IMR-90 (cell line): Measurements from ENCODE around the gene PSMA3. TPM values are rescaled to one million over a fixed set of nuclear protein-coding genes. Genes with fewer than 3 reads are reported as not detected.

ENCODE experiments used
- ATAC-seq: fragments of 200-7000 bp; cut with Tn5 transposase; 2 replicates; pipeline ENCODE4 v1.9.1; 2020; ENCODE audit warnings: low read depth, mild to moderate bottlenecking, moderate library complexity
- BruUV-seq: library from RNA; stranded (reverse); fragments of 400-500 nt; replicated peaks from 2 replicates; lab custom pipeline; 2021; lab: Mats Ljungman, UMichigan
- CTCF ChIA-PET: fragments of 300-600 bp; formaldehyde crosslinking; extraction: SDS; loops from one replicate; lab custom pipeline; 2021; ENCODE audit warnings: antibody characterized with exemption; lab: Yijun Ruan, JAX
- POLR2A ChIA-PET: fragments of 300-600 bp; sonication (Branson Sonifier 250); formaldehyde crosslinking; loops from one replicate; lab custom pipeline; 2022; ENCODE audit warnings: antibody characterized with exemption; ENCODE audit not compliant: unreplicated experiment; lab: Charles Lee
- DNase-seq: peaks from one replicate; pipeline ENCODE4 v3.0.0; 2013
- H2AFZ ChIP-seq: replicated peaks from 2 replicates; pipeline ENCODE3; 2013; ENCODE audit warnings: low read length, mild to moderate bottlenecking; ENCODE audit not compliant: poor library complexity
- H2AK5ac ChIP-seq: 2 replicates; pipeline ENCODE4 v1.6.1; 2013; ENCODE audit warnings: low read depth, low read length, inconsistent platforms
- H2AK9ac ChIP-seq: replicated peaks from 2 replicates; pipeline ENCODE3; 2013; ENCODE audit warnings: mild to moderate bottlenecking, low read depth, low read length, moderate library complexity; ENCODE audit not compliant: poor library complexity
- H2BK120ac ChIP-seq: 2 replicates; pipeline ENCODE4 v1.6.1; 2013; ENCODE audit warnings: low read depth, low read length, inconsistent platforms
- H2BK15ac ChIP-seq: 3 replicates; pipeline ENCODE4 v1.6.1; 2013; ENCODE audit warnings: low read depth, low read length, inconsistent platforms
- H2BK20ac ChIP-seq: 2 replicates; pipeline ENCODE4 v1.6.1; 2013; ENCODE audit warnings: low read depth, mild to moderate bottlenecking, inconsistent platforms, low read length, moderate library complexity
- H2BK5ac ChIP-seq: 2 replicates; pipeline ENCODE4 v1.6.1; 2013; ENCODE audit warnings: mild to moderate bottlenecking, low read depth, low read length, inconsistent platforms; ENCODE audit not compliant: poor library complexity, severe bottlenecking
- H3K14ac ChIP-seq: replicated peaks from 2 replicates; pipeline ENCODE4 v1.6.1; 2013; ENCODE audit warnings: low read depth, low read length, inconsistent platforms
- H3K18ac ChIP-seq: 2 replicates; pipeline ENCODE4 v1.6.1; 2013; ENCODE audit warnings: low read depth, low read length, control low read depth
- H3K23ac ChIP-seq: 2 replicates; pipeline ENCODE4 v1.6.1; 2013; ENCODE audit warnings: low read depth, low read length, inconsistent platforms
- H3K27ac ChIP-seq: 2 replicates; pipeline ENCODE4 v1.5.1; 2013; ENCODE audit warnings: mild to moderate bottlenecking, control low read depth, low read length; ENCODE audit not compliant: insufficient read depth
- H3K27me3 ChIP-seq: 2 replicates; pipeline ENCODE4 v1.6.1; 2013; ENCODE audit warnings: low read length; ENCODE audit not compliant: control insufficient read depth, insufficient read depth
- H3K36me3 ChIP-seq: 2 replicates; pipeline ENCODE4 v1.6.1; 2013; ENCODE audit warnings: low read length, mixed read lengths; ENCODE audit not compliant: control insufficient read depth, insufficient read depth
- H3K4ac ChIP-seq: 2 replicates; pipeline ENCODE4 v1.6.1; 2013; ENCODE audit warnings: low read depth, low read length, inconsistent platforms
- H3K4me1 ChIP-seq: 2 replicates; pipeline ENCODE4 v1.6.1; 2013; ENCODE audit warnings: low read length, mixed read lengths; ENCODE audit not compliant: control insufficient read depth, insufficient read depth
- H3K4me2 ChIP-seq: 2 replicates; pipeline ENCODE4 v1.6.1; 2013; ENCODE audit warnings: low read depth, mild to moderate bottlenecking, control low read depth, low read length, moderate library complexity
- H3K4me3 ChIP-seq: 2 replicates; pipeline ENCODE4 v1.5.1; 2013; ENCODE audit warnings: low read depth, mild to moderate bottlenecking, control low read depth, low read length, moderate library complexity; ENCODE audit not compliant: insufficient read depth
- H3K56ac ChIP-seq: 2 replicates; pipeline ENCODE4 v1.6.1; 2013; ENCODE audit warnings: low read length, inconsistent platforms; ENCODE audit not compliant: insufficient read depth; ENCODE audit errors: extremely low read depth
- H3K79me1 ChIP-seq, 2 experiments: 2 replicates each; pipeline ENCODE4 v1.6.1; 2013; ENCODE audit warnings: low read length in 2 of 2, inconsistent platforms in 1 of 2, low read depth in 1 of 2
- H3K9ac ChIP-seq: 2 replicates; pipeline ENCODE4 v1.6.1; 2013; ENCODE audit warnings: low read depth, low read length, control low read depth
- H3K9me1 ChIP-seq: 2 replicates; pipeline ENCODE4 v1.6.1; 2013; ENCODE audit warnings: low read length, inconsistent platforms; ENCODE audit not compliant: insufficient read depth
- H3K9me3 ChIP-seq: 2 replicates; pipeline ENCODE4 v1.6.1; 2013; ENCODE audit warnings: low read length; ENCODE audit not compliant: control insufficient read depth, insufficient read depth
- H4K20me1 ChIP-seq: 2 replicates; pipeline ENCODE4 v1.6.1; 2013; ENCODE audit warnings: low read length, inconsistent platforms; ENCODE audit not compliant: insufficient read depth
- H4K5ac ChIP-seq: 2 replicates; pipeline ENCODE4 v1.6.1; 2013; ENCODE audit warnings: mild to moderate bottlenecking, low read depth, low read length, control low read depth
- H4K8ac ChIP-seq, 2 experiments: 2 replicates each; pipeline ENCODE4 v1.6.1; 2013; ENCODE audit warnings: low read depth in 2 of 2, low read length in 2 of 2, control low read depth in 1 of 2, inconsistent platforms in 1 of 2
- H4K91ac ChIP-seq: 2 replicates; pipeline ENCODE4 v1.6.1; 2013; ENCODE audit warnings: low read depth, low read length, inconsistent platforms; ENCODE audit not compliant: insufficient read depth
- BHLHE40 ChIP-seq: fragments of 150-350 bp; IDR thresholded peaks from 2 replicates; pipeline ENCODE4 v1.6.1; 2016; ENCODE audit warnings: mild to moderate bottlenecking, low read depth, low read length
- CEBPB ChIP-seq: IDR thresholded peaks from 2 replicates; pipeline ENCODE4 v1.6.1; 2012; ENCODE audit warnings: low read depth, low read length, improper control_type of control experiment
- CHD1 ChIP-seq: IDR thresholded peaks from 2 replicates; pipeline ENCODE4 v1.6.1; 2012; ENCODE audit warnings: low read depth, low read length, improper control_type of control experiment
- CTCF ChIP-seq: conservative IDR thresholded peaks from 2 replicates; pipeline ENCODE4 v1.5.1; 2012; ENCODE audit warnings: mild to moderate bottlenecking, low read depth, low read length, improper control_type of control experiment
- ELK1 ChIP-seq: fragments of 150-350 bp; IDR thresholded peaks from 2 replicates; pipeline ENCODE4 v1.6.1; 2016; ENCODE audit warnings: low read depth, mild to moderate bottlenecking, low read length, moderate library complexity, borderline replicate concordance
- FOS ChIP-seq: fragments of 150-350 bp; IDR thresholded peaks from 2 replicates; pipeline ENCODE4 v1.6.1; 2016; ENCODE audit warnings: low read depth, low read length
- MAFK ChIP-seq: IDR thresholded peaks from 2 replicates; pipeline ENCODE4 v1.6.1; 2012; ENCODE audit warnings: low read depth, low read length, improper control_type of control experiment
- MAZ ChIP-seq: IDR thresholded peaks from 2 replicates; pipeline ENCODE4 v1.6.1; 2012; ENCODE audit warnings: low read depth, mild to moderate bottlenecking, low read length, improper control_type of control experiment, moderate library complexity, borderline replicate concordance
- MXI1 ChIP-seq: IDR thresholded peaks from 2 replicates; pipeline ENCODE4 v1.6.1; 2012; ENCODE audit warnings: low read depth, mild to moderate bottlenecking, low read length, moderate library complexity, borderline replicate concordance
- NFE2L2 ChIP-seq: fragments of 150-350 bp; IDR thresholded peaks from 2 replicates; pipeline ENCODE4 v1.6.1; 2016; ENCODE audit warnings: low read depth, mild to moderate bottlenecking, low read length
- POLR2A ChIP-seq: IDR thresholded peaks from 2 replicates; pipeline ENCODE4 v1.6.1; 2012; ENCODE audit warnings: mild to moderate bottlenecking, low read depth, low read length
- RAD21 ChIP-seq: IDR thresholded peaks from 2 replicates; pipeline ENCODE4 v1.6.1; 2012; ENCODE audit warnings: low read length, improper control_type of control experiment
- RCOR1 ChIP-seq: IDR thresholded peaks from 2 replicates; pipeline ENCODE4 v1.6.1; 2012; ENCODE audit warnings: mild to moderate bottlenecking, low read length, improper control_type of control experiment; ENCODE audit not compliant: insufficient replicate concordance
- RFX5 ChIP-seq: IDR thresholded peaks from 2 replicates; pipeline ENCODE4 v1.8.0; 2012; ENCODE audit warnings: low read depth, mild to moderate bottlenecking, low read length, moderate library complexity
- SMC3 ChIP-seq: fragments of 150-350 bp; IDR thresholded peaks from 2 replicates; pipeline ENCODE4 v1.6.1; 2016; ENCODE audit warnings: low read depth, mild to moderate bottlenecking, antibody characterized with exemption, low read length, moderate library complexity
- USF2 ChIP-seq: fragments of 150-350 bp; IDR thresholded peaks from 2 replicates; pipeline ENCODE4 v1.6.1; 2017; ENCODE audit warnings: mild to moderate bottlenecking, antibody characterized with exemption, low read length, low read depth
- WGBS, 2 experiments: methylation state at CpG; one replicate each; pipeline versions ENCODE4 v1.1.5 to v1.1.7; 2013; ENCODE audit warnings: missing lambda C conversion rate in 2 of 2; ENCODE audit not compliant: insufficient read length in 1 of 2; ENCODE audit errors: extremely low coverage in 2 of 2; 5-methylcytosine and 5-hydroxymethylcytosine counted together
- dilution Hi-C: fragments of 300-500 bp; cut with HindIII; formaldehyde crosslinking; loops from one replicate; pipeline ENCODE4 v1.14.3; 2018; ENCODE audit warnings: low sequenced_read_pairs; ENCODE audit not compliant: unreplicated experiment
- in situ Hi-C: fragments of 300-500 bp; cut with MboI; formaldehyde crosslinking; loops from 3 replicates; pipeline ENCODE4 v1.14.3; 2019; ENCODE audit warnings: low sequenced_read_pairs, inconsistent platforms, mixed read lengths
- intact Hi-C: fragments of 100-400 bp; cut with micrococcal nuclease; formaldehyde crosslinking; loops from 2 replicates; pipeline ENCODE4 v1.10.0; 2022
- polyA plus RNA-seq, 3 experiments: library from polyadenylated mRNA; depleted of rRNA; stranded (reverse); fragments of >200 nt; gene quantifications; 2 replicates each; pipeline ENCODE4 v1.2.3, GENCODE V29; 2012; ENCODE audit warnings: low replicate concordance in 1 of 3
- total RNA-seq: library from RNA; depleted of rRNA; stranded (reverse); fragments of >200 nt; gene quantifications from 2 replicates; pipeline ENCODE4 v1.2.3, GENCODE V29; 2012

Gene PSMA3
- total and polyA plus RNA-seq, 2 of the 4 experiments (the other 2 are of a cell fraction) = 74.9 to 231 TPM

GRCh38 chr14:58245562-58245961 lies 919 bp downstream of the PSMA3 start:
- Histone ChIP-seq H2AFZ (no peak overlapping the region), H4K91ac (no peak overlapping the region), H4K5ac (no peak overlapping the region), H3K36me3 (peaks cover 8% of the 10 kb centered on the region), H3K4me1 (no peaks in the 10 kb centered on the region), H3K27ac (peak overlapping the region; percentile 93; the same call in 1 of the 2 replicates), H3K56ac (peak overlapping the region; percentile 96), H3K4me3 (peak overlapping the region; percentile 80), H2BK15ac (no peak overlapping the region), H3K18ac (no peak overlapping the region), H2AK9ac (no peak overlapping the region), H3K9me3 (no peaks in the 10 kb centered on the region), H2BK120ac (no peak overlapping the region), H3K27me3 (no peaks in the 10 kb centered on the region), H3K4me2 (peak overlapping the region; percentile 52; the same call in 1 of the 2 replicates), H2BK20ac (no peak overlapping the region), H3K4ac (peak overlapping the region; percentile 89; the same call in 1 of the 2 replicates), H3K14ac (peak overlapping the region; percentile 90; the same call in 1 of the 2 replicates), H3K9me1 (no peaks in the 10 kb centered on the region), H2BK5ac (peak overlapping the region; percentile 85), H3K23ac (peak overlapping the region; percentile 93; the same call in 1 of the 2 replicates), H3K79me1 (peaks cover 0 to 24% of the 10 kb centered on the region in 2 experiments; a peak in 3 of 4 replicates), H3K9ac (peak overlapping the region; percentile 93), H2AK5ac (no peak overlapping the region), H4K20me1 (peaks cover 33% of the 10 kb centered on the region), H4K8ac (peak overlapping the region; percentile 83 to 89; a peak in 2 of 4 replicates)
- POLR2A ChIA-PET = no interaction called here
- in situ Hi-C loops = loop anchor here (25.0 kb wide), 1 partner anchor 983 kb away; the partner anchor contains the start of genes AP5M1 and EXOC5
- DNase-seq = no peak
- dilution Hi-C loops = no loop called here
- no peak for ATAC-seq
- no peak for TF ChIP-seq USF2
- no peak for TF ChIP-seq RAD21
- no peak for TF ChIP-seq MAZ
- no peak for TF ChIP-seq MAFK
- TF ChIP-seq MXI1 = no peak
- no peak for TF ChIP-seq NFE2L2
- TF ChIP-seq FOS = no peak
- TF ChIP-seq CTCF = no peak
- TF ChIP-seq SMC3 = no peak
- no peak for TF ChIP-seq CHD1
- TF ChIP-seq CEBPB = no peak
- TF ChIP-seq RCOR1 = no peak
- no peak for TF ChIP-seq BHLHE40
- TF ChIP-seq ELK1 = no peak
- TF ChIP-seq POLR2A = no peak
- TF ChIP-seq RFX5 = no peak
- no CpG with 5 or more reads among the region's 3 CpGs for WGBS, 2 experiments
- CTCF ChIA-PET = interaction anchor here (1.4 kb wide), 1 partner anchor 137 kb away, joined by 4 read pairs; no protein-coding TSS in a partner anchor
- intact Hi-C loops = no loop called here
- no TSS peak for BruUV-seq
